Smooth muscle cell (in vitro differentiated cells): Measurements from ENCODE around the gene MON1A. TPM values are rescaled to one million over a fixed set of nuclear protein-coding genes. Genes with fewer than 3 reads are reported as not detected.
A peak's percentile ranks its signal among the peaks of the same experiment; 100 is the strongest.

Experiments used
- DNase-seq: peaks from one replicate; lab custom pipeline; 2025; ENCODE audit not compliant: unreplicated experiment; lab: John Stamatoyannopoulos, UW
- H2AFZ ChIP-seq: fragments of 200-600 bp; sonication (generic); 2 replicates; pipeline ENCODE4 v1.6.0; 2016; ENCODE audit warnings: antibody characterized with exemption, low read depth, mild to moderate bottlenecking
- H3F3A ChIP-seq: fragments of 200-600 bp; sonication (generic); 2 replicates; pipeline ENCODE4 v1.6.0; 2017; ENCODE audit warnings: antibody characterized with exemption, low read depth
- H3K27ac ChIP-seq: fragments of 200-600 bp; sonication (generic); 2 replicates; pipeline ENCODE4 v1.5.1; 2016; ENCODE audit warnings: low read depth, mild to moderate bottlenecking
- H3K27me3 ChIP-seq: fragments of 200-600 bp; sonication (generic); 2 replicates; pipeline ENCODE4 v1.6.1; 2016; ENCODE audit warnings: low read depth, mild to moderate bottlenecking
- H3K36me3 ChIP-seq: fragments of 200-600 bp; sonication (generic); 2 replicates; pipeline ENCODE4 v1.5.1; 2016; ENCODE audit warnings: low read depth
- H3K4me1 ChIP-seq: fragments of 200-600 bp; sonication (generic); 2 replicates; pipeline ENCODE4 v1.5.1; 2016; ENCODE audit warnings: low read depth
- H3K4me2 ChIP-seq: fragments of 200-600 bp; sonication (generic); 2 replicates; pipeline ENCODE4 v1.6.0; 2016; ENCODE audit warnings: mild to moderate bottlenecking
- H3K4me3 ChIP-seq: fragments of 200-600 bp; sonication (generic); 2 replicates; pipeline ENCODE4 v1.5.1; 2016; ENCODE audit warnings: mild to moderate bottlenecking
- H3K79me2 ChIP-seq: fragments of 200-600 bp; sonication (generic); 2 replicates; pipeline ENCODE4 v1.6.0; 2016; ENCODE audit warnings: low read depth, mild to moderate bottlenecking
- H3K9ac ChIP-seq: fragments of 200-600 bp; sonication (generic); 2 replicates; pipeline ENCODE4 v1.6.0; 2016; ENCODE audit warnings: low read depth
- H3K9me3 ChIP-seq: fragments of 200-600 bp; sonication (generic); replicated peaks from 2 replicates; pipeline ENCODE4 v1.5.1; 2016; ENCODE audit warnings: low read depth
- H4K20me1 ChIP-seq: fragments of 200-600 bp; sonication (generic); 2 replicates; pipeline ENCODE4 v1.6.0; 2016; ENCODE audit warnings: low read depth
- WGBS: methylation state at CpG from one replicate; pipeline ENCODE4 v1.1.7; 2016; ENCODE audit warnings: low lambda C conversion rate; 5-methylcytosine and 5-hydroxymethylcytosine counted together
- polyA plus RNA-seq: library from polyadenylated mRNA; unstranded; fragments of >200 nt; fragmentation: Nextera tagmentation; extraction: Ambion mirVana; gene quantifications from 2 replicates; pipeline ENCODE4 v1.2.1, GENCODE V29; 2016
- total RNA-seq: library from RNA; depleted of rRNA; stranded (reverse); fragments of >200 nt; gene quantifications from 2 replicates; pipeline ENCODE4 v1.2.3, GENCODE V29; 2014
- TF ChIP-seq, protein P1 (sequence below): fragments of 200-600 bp; sonication (generic); IDR thresholded peaks from 2 replicates; pipeline ENCODE4 v1.5.1; 2017; ENCODE audit warnings: borderline replicate concordance, mild to moderate bottlenecking, antibody characterized with exemption; ENCODE audit not compliant: insufficient read depth, poor library complexity, severe bottlenecking

MON1A gene
- total and polyA plus RNA-seq, 2 experiments from 2014 or later, result 4.1 to 9.8 TPM

DNA sequence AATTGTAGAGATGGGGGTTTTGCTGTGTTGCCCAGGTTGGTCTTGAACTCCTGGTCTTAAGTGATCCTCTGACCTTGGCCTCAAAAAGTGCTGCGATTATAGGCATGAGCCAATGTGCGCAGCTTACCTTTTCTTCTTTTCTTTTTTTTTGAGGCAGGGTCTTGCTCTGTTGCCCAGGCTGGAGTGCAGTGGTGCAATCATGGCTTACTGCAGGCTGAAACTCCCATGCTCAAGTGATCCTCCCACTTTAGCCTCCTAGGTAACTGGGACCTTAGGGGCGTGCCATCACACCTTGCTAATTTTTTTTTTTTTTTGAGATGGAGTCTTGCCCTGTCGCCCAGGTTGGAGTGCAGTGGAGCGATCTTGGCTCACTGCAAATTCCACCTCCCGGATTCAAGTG, 23.3 kb upstream of the MON1A start:
- H3K36me3 ChIP-seq, result no peaks in the 10 kb centered on the region
- peaks cover 5% of the 10 kb centered on the region for H3F3A ChIP-seq
- H3K27ac ChIP-seq, result no peak overlapping the region
- H3K4me2 ChIP-seq, result no peak overlapping the region
- H2AFZ ChIP-seq, result no peak overlapping the region
- no peaks in the 10 kb centered on the region for H3K4me1 ChIP-seq
- TF ChIP-seq, protein P1, sequence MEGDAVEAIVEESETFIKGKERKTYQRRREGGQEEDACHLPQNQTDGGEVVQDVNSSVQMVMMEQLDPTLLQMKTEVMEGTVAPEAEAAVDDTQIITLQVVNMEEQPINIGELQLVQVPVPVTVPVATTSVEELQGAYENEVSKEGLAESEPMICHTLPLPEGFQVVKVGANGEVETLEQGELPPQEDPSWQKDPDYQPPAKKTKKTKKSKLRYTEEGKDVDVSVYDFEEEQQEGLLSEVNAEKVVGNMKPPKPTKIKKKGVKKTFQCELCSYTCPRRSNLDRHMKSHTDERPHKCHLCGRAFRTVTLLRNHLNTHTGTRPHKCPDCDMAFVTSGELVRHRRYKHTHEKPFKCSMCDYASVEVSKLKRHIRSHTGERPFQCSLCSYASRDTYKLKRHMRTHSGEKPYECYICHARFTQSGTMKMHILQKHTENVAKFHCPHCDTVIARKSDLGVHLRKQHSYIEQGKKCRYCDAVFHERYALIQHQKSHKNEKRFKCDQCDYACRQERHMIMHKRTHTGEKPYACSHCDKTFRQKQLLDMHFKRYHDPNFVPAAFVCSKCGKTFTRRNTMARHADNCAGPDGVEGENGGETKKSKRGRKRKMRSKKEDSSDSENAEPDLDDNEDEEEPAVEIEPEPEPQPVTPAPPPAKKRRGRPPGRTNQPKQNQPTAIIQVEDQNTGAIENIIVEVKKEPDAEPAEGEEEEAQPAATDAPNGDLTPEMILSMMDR, result no peak
- H3K9me3 ChIP-seq, result no peaks in the 10 kb centered on the region
- peaks cover 99% of the 10 kb centered on the region for H3K79me2 ChIP-seq
- no peak overlapping the region for H3K4me3 ChIP-seq
- H3K9ac ChIP-seq, result no peak overlapping the region
- DNase-seq, result no peak
- no peaks in the 10 kb centered on the region for H3K27me3 ChIP-seq
- WGBS, result over 99% methylated on average over 6 of the region's 6 CpGs
- peaks cover 100% of the 10 kb centered on the region for H4K20me1 ChIP-seq

DNA sequence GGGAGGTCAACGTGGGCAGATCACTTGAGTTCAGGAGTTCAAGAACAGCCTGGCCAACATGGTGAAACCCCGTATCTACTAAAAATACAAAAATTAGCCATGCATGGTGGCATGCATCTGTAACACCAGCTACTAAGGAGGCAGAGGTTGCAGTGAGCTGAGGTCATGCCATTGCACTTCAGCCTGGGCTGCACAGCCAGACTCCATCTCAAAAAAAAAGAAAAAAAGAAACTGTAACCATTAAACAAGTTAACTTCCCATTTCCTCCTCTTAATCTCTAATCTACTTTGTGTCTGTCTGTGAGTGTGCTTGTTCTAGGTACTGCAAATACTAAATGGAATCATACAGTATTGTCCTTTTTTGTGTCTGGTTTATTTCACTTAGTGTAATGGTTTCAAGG, 13.0 kb upstream of the MON1A start:
- H4K20me1 ChIP-seq, result peaks cover 68% of the 10 kb centered on the region
- no peaks in the 10 kb centered on the region for H3K9me3 ChIP-seq
- H3F3A ChIP-seq, result no peaks in the 10 kb centered on the region
- peaks cover 72% of the 10 kb centered on the region for H3K79me2 ChIP-seq
- H3K36me3 ChIP-seq, result no peaks in the 10 kb centered on the region
- WGBS, result 98% methylated on average over 2 of the region's 2 CpGs
- H3K4me2 ChIP-seq, result no peak overlapping the region
- H3K4me3 ChIP-seq, result no peak overlapping the region
- H3K4me1 ChIP-seq, result no peaks in the 10 kb centered on the region
- no peak overlapping the region for H3K9ac ChIP-seq
- no peaks in the 10 kb centered on the region for H3K27me3 ChIP-seq
- TF ChIP-seq, protein P1, result no peak
- H2AFZ ChIP-seq, result no peak overlapping the region
- H3K27ac ChIP-seq, result no peak overlapping the region
- DNase-seq, result no peak

DNA sequence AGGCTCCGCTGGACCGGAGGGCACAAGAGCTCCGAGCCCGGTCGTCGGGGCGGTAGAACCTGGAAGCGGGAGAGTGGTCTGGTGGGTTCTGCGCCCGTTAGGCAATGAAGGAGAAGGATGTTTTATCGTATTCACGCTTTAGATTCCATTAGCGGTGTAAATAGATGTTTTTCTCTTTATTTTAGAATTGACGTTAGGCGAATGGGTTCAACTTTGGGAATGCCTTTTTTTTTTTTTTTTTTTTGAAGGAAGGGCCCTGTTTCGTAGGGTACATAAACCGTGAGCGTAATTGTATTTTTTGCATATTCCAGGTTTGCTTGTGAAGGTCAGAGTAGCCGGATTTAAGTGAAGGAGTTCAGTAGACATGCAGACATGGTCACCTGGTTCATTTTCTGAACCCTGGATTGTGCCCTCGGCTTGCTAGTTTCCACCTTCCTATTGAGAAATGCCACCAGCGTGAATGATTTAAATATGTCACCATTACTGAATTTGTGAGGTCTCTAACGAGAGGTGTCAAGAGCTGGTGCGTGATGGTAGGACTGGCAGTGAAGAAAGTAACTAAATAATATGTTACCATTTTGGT, 11.1 kb upstream of the MON1A start:
- Histone ChIP-seq H3K27me3 (no peaks in the 10 kb centered on the region), H3K79me2 (peaks cover 53% of the 10 kb centered on the region), H3K36me3 (no peaks in the 10 kb centered on the region), H3F3A (no peaks in the 10 kb centered on the region), H2AFZ (peak overlapping the region; percentile 80), H3K4me3 (peak overlapping the region; percentile 70), H3K27ac (peak overlapping the region; percentile 92), H3K9me3 (no peaks in the 10 kb centered on the region), H3K4me1 (no peaks in the 10 kb centered on the region), H4K20me1 (peaks cover 49% of the 10 kb centered on the region), H3K9ac (peak overlapping the region; percentile 88), H3K4me2 (peak overlapping the region; percentile 82)
- no peak for DNase-seq
- TF ChIP-seq, protein P1, result no peak
- WGBS, result 12% methylated on average over 23 of the region's 23 CpGs
